ENCODE data around the gene CXCL3. TPM values are rescaled to one million over a fixed set of nuclear protein-coding genes. Genes with fewer than 3 reads are reported as not detected.
"Not testable (repeated sequence)": the region's sequence is repeated elsewhere in the genome, so short reads cannot be mapped to it uniquely, and the experiment has no call there.

Gene CXCL3
- total RNA-seq = 1.8 and 3.1 TPM in 2 replicates
- polyA plus RNA-seq (2012) = 0.11 TPM

- peak; percentile 82 for DNase-seq (ENCODE audit: low read depth)
Observed at GRCh38 chr4:74038425-74039314, at the start of gene CXCL3. CXCL3 (minus strand) TSS chr4:74038689; CDS start chr4:74038611, 78 bp downstream.

GRCh38 chr4:74087481-74087880 lies 49.0 kb upstream of the CXCL3 start:
- no peak for DNase-seq (ENCODE audit: low read depth)

GRCh38 chr4:74085669-74086068 lies 47.2 kb upstream of the CXCL3 start:
- no peak for DNase-seq (ENCODE audit: low read depth)

- DNase-seq (ENCODE audit: low read depth) = no peak
Observed at GRCh38 chr4:74084984-74085383, 46.5 kb upstream of the CXCL3 start.

- no peak for DNase-seq (ENCODE audit: low read depth)
Observed at GRCh38 chr4:74083546-74083945, 45.1 kb upstream of the CXCL3 start.

- DNase-seq (ENCODE audit: low read depth) = no peak
Observed at GRCh38 chr4:74081035-74081434, 42.5 kb upstream of the CXCL3 start.

GRCh38 chr4:74080351-74080750 lies 41.9 kb upstream of the CXCL3 start:
- DNase-seq (ENCODE audit: low read depth) = not testable (repeated sequence)

GRCh38 chr4:74079024-74079423 lies 40.5 kb upstream of the CXCL3 start:
- DNase-seq (ENCODE audit: low read depth) = not testable (repeated sequence)

- no peak for DNase-seq (ENCODE audit: low read depth)
Observed at GRCh38 chr4:74073358-74073757, 34.9 kb upstream of the CXCL3 start.

- DNase-seq (ENCODE audit: low read depth) = no peak
Observed at GRCh38 chr4:74072739-74073138, 34.2 kb upstream of the CXCL3 start.

- no peak for DNase-seq (ENCODE audit: low read depth)
Observed at GRCh38 chr4:74067586-74067985, 29.1 kb upstream of the CXCL3 start.

GRCh38 chr4:74066232-74066631 lies 27.7 kb upstream of the CXCL3 start:
- no peak for DNase-seq (ENCODE audit: low read depth)

GRCh38 chr4:74065115-74065642 lies 26.7 kb upstream of the CXCL3 start:
- DNase-seq (ENCODE audit: low read depth) = no peak

- DNase-seq (ENCODE audit: low read depth) = no peak
Observed at GRCh38 chr4:74063859-74064258, 25.4 kb upstream of the CXCL3 start.

GRCh38 chr4:74062953-74063352 lies 24.5 kb upstream of the CXCL3 start:
- no peak for DNase-seq (ENCODE audit: low read depth)

- no peak for DNase-seq (ENCODE audit: low read depth)
Observed at GRCh38 chr4:74061430-74061829, 22.9 kb upstream of the CXCL3 start.

GRCh38 chr4:74059161-74059829 lies 20.8 kb upstream of the CXCL3 start:
- DNase-seq (ENCODE audit: low read depth) = no peak

GRCh38 chr4:74058048-74058651 lies 19.7 kb upstream of the CXCL3 start:
- DNase-seq (ENCODE audit: low read depth) = no peak

GRCh38 chr4:74057588-74057987 lies 19.1 kb upstream of the CXCL3 start:
- DNase-seq (ENCODE audit: low read depth) = no peak

GRCh38 chr4:74056858-74057562 lies 18.5 kb upstream of the CXCL3 start:
- DNase-seq (ENCODE audit: low read depth) = peak; percentile 54
